Hepatocyte (in vitro differentiated cells): ENCODE data around the gene MKNK2. TPM values are rescaled to one million over a fixed set of nuclear protein-coding genes. Genes with fewer than 3 reads are reported as not detected.

Source experiments
- DNase-seq: peaks from one replicate; pipeline ENCODE4 v3.0.0-alpha.2; 2016; ENCODE audit warnings: low spot score
- H2AFZ ChIP-seq: fragments of 200-600 bp; sonication (generic); 2 replicates; pipeline ENCODE4 v1.6.0; 2016; ENCODE audit warnings: antibody characterized with exemption, mild to moderate bottlenecking
- H3K27ac ChIP-seq: fragments of 200-600 bp; sonication (generic); 2 replicates; pipeline ENCODE4 v1.5.1; 2016; ENCODE audit warnings: mild to moderate bottlenecking
- H3K27me3 ChIP-seq: fragments of 200-600 bp; sonication (generic); 2 replicates; pipeline ENCODE4 v1.6.1; 2016
- H3K36me3 ChIP-seq: fragments of 200-600 bp; sonication (generic); replicated peaks from 2 replicates; pipeline ENCODE4 v1.5.1; 2016; ENCODE audit warnings: low read depth; ENCODE audit not compliant: insufficient read depth
- H3K4me1 ChIP-seq: fragments of 200-600 bp; sonication (generic); 2 replicates; pipeline ENCODE4 v1.5.1; 2016; ENCODE audit warnings: mild to moderate bottlenecking, moderate library complexity; ENCODE audit not compliant: insufficient read depth
- H3K4me2 ChIP-seq: fragments of 200-600 bp; sonication (generic); 2 replicates; pipeline ENCODE4 v1.6.0; 2016
- H3K4me3 ChIP-seq: fragments of 200-600 bp; sonication (generic); 2 replicates; pipeline ENCODE4 v1.5.1; 2016; ENCODE audit warnings: mild to moderate bottlenecking
- H3K79me2 ChIP-seq: fragments of 200-600 bp; sonication (generic); 2 replicates; pipeline ENCODE4 v1.6.0; 2017; ENCODE audit warnings: mild to moderate bottlenecking
- H3K9me2 ChIP-seq: fragments of 200-600 bp; sonication (generic); replicated peaks from 2 replicates; pipeline ENCODE4 v1.6.0; 2017; ENCODE audit warnings: mild to moderate bottlenecking; ENCODE audit not compliant: insufficient read depth
- H3K9me3 ChIP-seq: fragments of 200-600 bp; sonication (generic); 2 replicates; pipeline ENCODE4 v1.5.1; 2016; ENCODE audit warnings: low read depth, mild to moderate bottlenecking
- H4K20me1 ChIP-seq: fragments of 200-600 bp; sonication (generic); 2 replicates; pipeline ENCODE4 v1.6.0; 2016; ENCODE audit warnings: mild to moderate bottlenecking; ENCODE audit not compliant: insufficient read depth, poor library complexity, severe bottlenecking
- CTCF ChIP-seq: fragments of 200-600 bp; sonication (generic); IDR thresholded peaks from 2 replicates; pipeline ENCODE4 v1.5.1; 2016; ENCODE audit warnings: antibody characterized with exemption, mild to moderate bottlenecking; ENCODE audit not compliant: poor library complexity
- EZH2 ChIP-seq: fragments of 200-600 bp; sonication (generic); IDR thresholded peaks from 2 replicates; pipeline ENCODE4 v1.6.1; 2016; ENCODE audit warnings: antibody characterized with exemption, mild to moderate bottlenecking, borderline replicate concordance
- EZH2phosphoT487 ChIP-seq: fragments of 200-600 bp; sonication (generic); IDR thresholded peaks from one replicate; pipeline ENCODE4 v1.6.1; 2018; ENCODE audit warnings: antibody characterized with exemption, mild to moderate bottlenecking, low read depth, moderate library complexity; ENCODE audit not compliant: unreplicated experiment, severe bottlenecking
- WGBS: methylation state at CpG from one replicate; pipeline ENCODE4 v1.1.6; 2016; ENCODE audit warnings: low lambda C conversion rate; ENCODE audit errors: missing lambda C conversion rate; 5-methylcytosine and 5-hydroxymethylcytosine counted together
- polyA plus RNA-seq: library from polyadenylated mRNA; unstranded; fragments of >200 nt; fragmentation: Nextera tagmentation; extraction: Ambion mirVana; gene quantifications from 2 replicates; pipeline ENCODE4 v1.2.1, GENCODE V29; 2016
- total RNA-seq: library from RNA; depleted of rRNA; stranded (reverse); fragments of >200 nt; gene quantifications from 2 replicates; pipeline ENCODE4 v1.2.3, GENCODE V29; 2014

Gene MKNK2
- total and polyA plus RNA-seq, 2 experiments from 2014 or later, result 90.4 to 136 TPM

- Histone ChIP-seq H4K20me1 (peaks cover 15% of the 10 kb centered on the region), H3K9me3 (no peaks in the 10 kb centered on the region), H3K4me2 (peak overlapping the region; percentile 71), H3K4me1 (peaks cover 16% of the 10 kb centered on the region), H3K4me3 (no peak overlapping the region), H2AFZ (no peak overlapping the region), H3K79me2 (peaks cover 10% of the 10 kb centered on the region), H3K9me2 (no peaks in the 10 kb centered on the region), H3K27me3 (no peaks in the 10 kb centered on the region), H3K27ac (peak overlapping the region; percentile 89), H3K36me3 (no peaks in the 10 kb centered on the region)
- 96% methylated on average over 26 of the region's 28 CpGs for WGBS
- TF ChIP-seq EZH2, result no peak
- TF ChIP-seq CTCF, result no peak
- TF ChIP-seq EZH2phosphoT487, result no peak
- DNase-seq, result no peak
Measured at GRCh38 chr19:2040647-2041432, 10.2 kb downstream of the MKNK2 start.

- H3K9me2 ChIP-seq, result no peaks in the 10 kb centered on the region
- H3K27me3 ChIP-seq, result no peaks in the 10 kb centered on the region
- H3K36me3 ChIP-seq, result no peaks in the 10 kb centered on the region
- DNase-seq, result no peak
- H3K4me1 ChIP-seq, result peaks cover 16% of the 10 kb centered on the region
- no peak overlapping the region for H3K27ac ChIP-seq
- peaks cover 6% of the 10 kb centered on the region for H3K79me2 ChIP-seq
- no peak overlapping the region for H3K4me3 ChIP-seq
- H3K9me3 ChIP-seq, result no peaks in the 10 kb centered on the region
- TF ChIP-seq EZH2phosphoT487 (no peak), CTCF (no peak), EZH2 (no peak)
- 99% methylated on average over 11 of the region's 20 CpGs for WGBS
- peaks cover 11% of the 10 kb centered on the region for H4K20me1 ChIP-seq
- no peak overlapping the region for H2AFZ ChIP-seq
- no peak overlapping the region for H3K4me2 ChIP-seq
Measured at GRCh38 chr19:2039959-2040646, 10.9 kb downstream of the MKNK2 start.

- Histone ChIP-seq H3K4me3 (no peak overlapping the region), H3K27me3 (no peaks in the 10 kb centered on the region), H3K9me2 (no peaks in the 10 kb centered on the region), H3K36me3 (no peaks in the 10 kb centered on the region), H3K4me1 (peaks cover 16% of the 10 kb centered on the region), H3K9me3 (no peaks in the 10 kb centered on the region), H3K27ac (no peak overlapping the region), H4K20me1 (peaks cover 4% of the 10 kb centered on the region), H3K4me2 (no peak overlapping the region), H2AFZ (no peak overlapping the region), H3K79me2 (peaks cover 6% of the 10 kb centered on the region)
- peak; percentile 16 for DNase-seq
- WGBS, result 95% methylated on average over 29 of the region's 30 CpGs
- TF ChIP-seq EZH2 (no peak), EZH2phosphoT487 (no peak), CTCF (no peak)
Measured at GRCh38 chr19:2039089-2039958, 11.7 kb downstream of the MKNK2 start.
